HG02840 (cell line): ENCODE results near the gene DPH7.
"Not testable (repeated sequence)": the region's sequence is repeated elsewhere in the genome, so short reads cannot be mapped to it uniquely, and the experiment has no call there.

Source experiments
- ATAC-seq: cut with Tn5 transposase; IDR thresholded peaks from one replicate; pipeline ENCODE4 v1.9.1; 2021; ENCODE audit warnings: mild to moderate bottlenecking, moderate library complexity, moderate number of reproducible peaks; ENCODE audit not compliant: unreplicated experiment, low FRiP score

The DPH7 gene

DNA sequence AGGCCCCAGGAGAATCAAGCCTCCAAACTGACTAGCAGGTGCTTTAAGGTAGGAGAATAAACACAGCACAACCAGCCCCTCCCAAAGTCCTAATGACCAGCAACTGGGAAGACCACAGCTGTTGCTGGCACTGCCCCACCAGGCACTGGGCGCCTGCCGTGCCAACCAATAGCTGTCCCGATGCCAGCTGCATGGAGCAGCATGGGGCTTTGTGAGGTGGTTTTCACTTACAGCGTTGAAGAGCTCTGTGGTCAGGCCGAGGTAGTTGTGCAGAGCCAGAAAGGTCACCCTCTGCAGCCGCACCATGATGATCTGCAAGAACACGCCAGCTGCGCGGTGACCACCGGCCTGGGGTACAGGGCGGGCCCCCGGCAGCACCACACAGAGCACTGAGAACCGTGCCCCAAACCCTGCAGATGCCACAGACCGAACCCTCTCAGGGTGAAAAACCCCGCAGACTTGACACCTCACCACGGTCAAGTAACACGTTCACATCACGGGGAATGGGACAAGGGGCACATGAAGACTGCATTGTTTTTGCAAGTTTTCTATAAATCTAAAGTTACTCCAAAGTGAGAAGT is 57.2 kb downstream of the DPH7 start:
- ATAC-seq = no peak

DNA sequence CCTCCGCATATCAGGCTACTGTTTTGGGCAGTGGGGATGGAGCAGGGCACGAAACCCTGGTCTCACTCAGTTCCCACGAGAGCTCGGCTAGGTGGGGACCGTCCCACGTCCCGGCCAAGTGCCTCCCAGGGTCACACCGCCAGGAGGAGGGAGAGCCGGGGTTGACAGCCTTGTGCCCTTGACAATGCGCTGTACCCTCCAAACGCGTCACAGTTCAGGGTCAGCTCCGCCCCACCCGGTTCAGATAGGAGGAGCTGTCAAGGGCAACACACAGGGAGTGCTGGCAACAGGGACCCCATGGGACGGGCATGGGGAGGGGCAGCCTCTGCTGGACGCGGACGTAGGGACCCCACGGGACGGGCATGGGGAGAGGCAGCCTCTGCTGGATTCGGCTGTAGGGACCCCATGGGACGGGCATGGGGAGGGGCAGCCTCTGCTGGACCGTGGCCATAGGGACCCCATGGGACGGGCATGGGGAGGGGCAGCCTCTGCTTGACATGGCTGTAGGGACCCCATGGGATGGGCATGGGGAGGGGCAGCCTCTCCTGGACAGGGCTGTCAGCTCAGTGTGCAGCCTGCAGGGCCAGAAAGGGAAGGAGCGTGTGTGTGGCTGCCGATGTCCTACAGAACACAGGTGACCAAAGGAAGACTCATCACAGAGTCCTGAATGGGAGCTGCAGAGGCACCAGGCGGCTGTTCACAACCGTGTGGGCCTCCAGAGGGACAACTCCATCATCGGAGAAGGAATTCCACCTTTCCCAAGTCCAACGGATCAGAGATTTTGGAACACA is 57.9 kb downstream of the DPH7 start:
- ATAC-seq = no peak

DNA sequence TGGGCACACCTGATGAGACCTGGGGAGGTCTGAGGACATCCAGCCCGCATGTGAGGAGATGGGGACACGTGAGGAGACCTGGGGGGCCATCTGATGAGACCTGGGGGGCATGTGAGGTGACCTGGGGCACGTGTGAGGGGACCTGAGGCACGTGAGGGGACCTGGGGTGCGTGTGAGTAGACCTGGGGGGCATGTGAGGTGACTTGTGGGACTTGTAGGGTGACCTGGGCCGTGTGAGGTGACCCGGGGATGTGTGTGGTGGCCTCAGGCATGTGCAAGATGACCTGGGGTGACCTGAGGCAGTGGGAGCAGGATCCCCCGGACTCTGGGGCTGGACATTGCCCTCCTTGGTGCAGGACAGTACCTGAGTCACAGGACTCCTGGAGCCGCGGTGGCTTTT is 59.2 kb downstream of the DPH7 start:
- no peak for ATAC-seq

DNA sequence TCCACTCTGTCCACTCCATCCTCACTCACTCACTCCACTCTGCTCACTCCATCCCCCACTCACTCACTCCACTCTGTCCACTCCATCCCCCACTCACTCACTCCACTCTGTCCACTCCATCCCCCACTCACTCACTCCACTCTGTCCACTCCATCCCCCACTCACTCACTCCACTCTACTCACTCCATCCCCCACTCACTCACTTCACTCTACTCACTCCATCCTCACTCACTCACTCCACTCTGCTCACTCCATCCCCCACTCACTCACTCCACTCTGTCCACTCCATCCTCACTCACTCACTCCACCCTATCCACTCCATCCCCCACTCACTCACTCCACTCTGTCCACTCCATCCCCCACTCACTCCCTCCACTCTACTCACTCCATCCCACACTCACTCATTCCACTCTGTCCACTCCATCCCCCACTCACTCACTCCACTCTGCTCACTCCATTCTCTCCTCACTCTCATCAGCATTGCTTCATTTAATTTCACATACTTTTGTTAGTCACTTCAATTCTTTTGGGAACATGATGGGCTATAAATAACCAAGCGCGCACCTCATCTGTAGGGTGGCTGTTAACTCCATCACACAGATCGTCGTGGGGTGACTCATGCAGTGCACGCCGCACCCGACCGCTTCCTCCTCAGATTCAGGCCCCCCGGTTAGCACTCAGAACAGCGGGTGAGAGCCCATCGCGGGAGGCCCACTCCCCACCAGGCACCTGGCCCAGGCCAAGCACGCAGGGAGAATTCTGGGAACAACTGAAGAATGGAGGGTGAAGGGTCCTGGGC is 59.9 kb downstream of the DPH7 start:
- ATAC-seq = not testable (repeated sequence)

DNA sequence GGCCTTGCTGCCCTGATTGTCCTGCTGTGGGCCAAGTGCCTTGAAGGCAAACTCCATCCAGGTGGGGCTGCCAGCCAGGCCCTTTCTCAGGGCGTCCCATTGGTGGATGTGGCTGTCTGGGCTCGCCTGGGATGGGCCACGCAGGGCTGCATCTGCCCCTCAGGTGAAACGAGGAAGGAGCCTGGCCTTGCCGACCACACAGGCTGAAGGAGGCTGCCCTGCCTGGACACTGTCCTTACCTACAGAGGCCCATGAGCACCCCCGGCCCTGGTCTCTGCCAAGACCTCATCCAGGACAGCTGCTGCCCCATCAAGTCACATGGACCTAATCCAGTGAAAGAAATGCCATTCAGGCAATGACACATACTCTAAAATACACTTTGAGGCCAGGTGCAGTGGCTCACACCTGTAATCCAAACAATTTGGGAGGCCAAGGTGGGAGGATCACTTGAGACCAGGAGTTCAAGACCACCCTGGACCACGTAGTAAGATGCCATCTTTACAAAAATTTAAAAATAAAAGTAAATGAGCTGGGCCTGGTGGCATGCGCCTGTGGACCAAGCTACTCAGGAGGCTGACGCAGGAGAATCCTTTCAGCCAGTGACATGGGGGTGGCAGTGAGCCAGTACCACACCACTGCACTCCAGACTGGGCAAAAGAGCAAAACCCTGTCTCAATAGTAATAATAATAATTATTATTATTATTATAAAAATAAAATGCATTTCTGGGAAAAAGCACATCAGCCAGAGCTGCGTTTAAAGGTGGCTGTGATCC is 62.4 kb downstream of the DPH7 start:
- ATAC-seq = no peak

DNA sequence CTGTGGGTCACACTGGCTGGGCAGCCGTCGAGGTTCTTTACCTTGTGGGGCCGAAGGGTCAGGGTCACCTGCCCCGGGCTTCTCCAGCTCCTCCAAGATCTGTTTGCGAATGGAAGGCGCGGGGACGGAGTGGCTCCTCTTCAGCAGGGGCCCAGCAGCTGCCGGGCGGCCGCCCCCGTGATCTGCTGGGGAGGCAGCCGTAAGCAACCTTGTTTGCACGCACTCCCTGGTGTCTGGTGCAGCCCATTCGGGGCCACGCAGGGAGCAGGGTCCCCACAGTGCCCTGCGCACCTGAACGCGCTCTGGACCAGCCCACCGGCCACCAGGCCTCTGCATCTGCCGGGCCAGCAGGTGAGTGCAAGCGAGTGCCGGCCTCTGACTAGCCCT is 63.4 kb downstream of the DPH7 start:
- ATAC-seq = no peak

DNA sequence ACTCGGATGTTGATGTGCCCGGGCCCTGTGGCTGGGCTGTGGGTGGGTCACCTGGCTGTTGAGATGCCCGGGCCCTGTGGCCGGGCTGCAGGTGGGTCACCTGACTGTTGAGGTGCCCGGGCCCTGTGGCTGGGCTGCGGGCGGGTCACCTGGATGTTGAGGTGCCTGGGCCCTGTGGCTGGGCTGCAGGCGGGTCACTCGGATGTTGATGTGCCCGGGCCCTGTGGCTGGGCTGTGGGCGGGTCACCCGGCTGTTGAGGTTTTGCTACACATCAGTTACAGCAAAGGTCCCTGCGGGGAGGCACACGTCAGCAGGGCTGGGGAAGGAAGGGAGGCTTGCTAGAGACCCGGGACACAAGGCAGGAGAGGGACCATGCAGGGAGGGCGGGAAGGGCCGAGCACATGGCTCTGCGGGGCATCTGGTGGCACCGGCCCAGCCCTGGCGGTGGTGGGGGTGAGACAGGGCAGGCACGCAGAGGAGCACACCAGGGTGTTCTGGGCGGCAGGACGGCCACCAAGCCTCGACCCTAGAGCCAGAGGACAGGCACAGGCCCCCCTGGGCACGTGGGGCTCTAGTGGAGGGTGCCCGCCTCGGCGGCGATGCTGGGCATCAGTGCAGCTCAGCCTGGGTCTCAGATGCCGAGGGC is 63.9 kb downstream of the DPH7 start:
- ATAC-seq = no peak

DNA sequence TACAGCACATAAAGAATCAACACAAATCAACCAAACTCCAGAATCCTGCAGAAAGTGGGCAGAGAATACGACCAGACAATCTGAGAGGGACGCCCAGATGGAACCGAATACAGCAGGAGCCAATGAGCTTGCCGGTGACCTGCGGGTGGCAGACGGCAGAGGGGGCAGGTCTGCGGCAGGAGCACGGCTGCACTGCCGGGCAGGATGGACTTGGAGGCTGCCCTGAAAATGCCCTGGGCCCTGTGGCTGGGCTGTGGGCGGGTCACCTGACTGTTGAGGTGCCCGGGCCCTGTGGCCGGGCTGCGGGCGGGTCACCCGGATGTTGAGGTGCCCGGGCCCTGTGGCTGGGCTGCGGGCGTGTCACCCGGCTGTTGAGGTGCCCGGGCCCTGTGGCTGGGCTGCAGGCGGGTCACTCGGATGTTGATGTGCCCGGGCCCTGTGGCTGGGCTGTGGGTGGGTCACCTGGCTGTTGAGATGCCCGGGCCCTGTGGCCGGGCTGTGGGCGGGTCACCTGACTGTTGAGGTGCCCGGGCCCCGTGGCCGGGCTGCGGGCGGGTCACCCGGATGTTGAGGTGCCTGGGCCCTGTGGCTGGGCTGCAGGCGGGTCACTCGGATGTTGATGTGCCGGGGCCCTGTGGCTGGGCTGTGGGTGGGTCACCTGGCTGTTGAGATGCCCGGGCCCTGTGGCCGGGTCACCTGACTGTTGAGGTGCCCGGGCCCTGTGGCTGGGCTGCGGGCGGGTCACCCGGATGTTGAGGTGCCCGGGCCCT is 64.7 kb downstream of the DPH7 start:
- not testable (repeated sequence) for ATAC-seq

DNA sequence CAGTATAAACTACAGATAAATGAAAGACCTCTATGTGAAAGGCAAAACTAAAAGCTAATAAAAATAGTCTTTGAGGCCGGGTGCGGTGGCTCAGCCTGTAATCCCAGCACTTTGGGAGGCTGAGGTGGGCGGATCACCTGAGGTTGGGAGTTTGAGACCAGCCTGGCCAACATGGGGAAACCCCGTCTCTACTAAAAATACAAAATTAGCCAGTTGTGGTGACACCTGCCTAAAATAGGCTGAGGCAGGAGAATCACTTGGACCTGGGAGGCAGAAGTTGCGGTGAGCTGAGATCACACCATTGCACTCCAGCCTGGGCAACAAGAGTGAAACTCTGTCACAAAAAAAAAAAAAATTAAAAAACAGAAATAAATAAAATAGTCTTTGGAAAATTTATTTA is 65.6 kb downstream of the DPH7 start:
- ATAC-seq = not testable (repeated sequence)

DNA sequence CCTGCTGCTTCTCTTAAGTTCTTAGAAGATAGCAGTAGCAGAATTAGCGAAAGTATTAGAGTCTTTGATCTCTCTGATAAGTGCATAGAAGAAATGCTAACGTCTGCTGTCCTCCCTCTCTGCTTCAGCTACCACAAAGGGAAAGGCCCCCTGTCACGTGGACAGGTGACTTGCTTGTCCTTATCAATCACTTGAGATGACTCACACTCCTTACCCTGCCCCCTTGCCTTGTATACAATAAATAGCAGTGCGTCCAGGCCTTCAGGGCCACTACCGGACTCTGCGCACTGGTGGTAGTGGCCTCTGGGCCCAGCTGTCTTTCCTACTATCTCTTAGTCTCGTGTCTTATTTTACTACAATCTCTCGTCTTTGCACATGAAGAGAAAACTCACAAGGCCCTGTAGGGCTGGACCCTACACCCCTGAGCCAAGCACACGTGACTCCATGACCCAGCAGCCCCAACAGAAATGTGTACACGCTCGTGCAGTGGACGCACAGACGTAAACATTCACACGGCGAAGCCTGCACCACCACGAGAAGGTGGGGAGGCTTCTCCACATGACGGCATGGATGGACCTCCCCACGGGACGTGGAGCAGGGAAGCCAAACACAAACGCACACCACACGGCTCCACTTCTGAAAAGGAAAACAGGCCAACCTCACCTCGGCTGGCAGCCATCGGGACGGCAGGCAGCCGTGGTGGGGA is 66.8 kb downstream of the DPH7 start:
- ATAC-seq = no peak

DNA sequence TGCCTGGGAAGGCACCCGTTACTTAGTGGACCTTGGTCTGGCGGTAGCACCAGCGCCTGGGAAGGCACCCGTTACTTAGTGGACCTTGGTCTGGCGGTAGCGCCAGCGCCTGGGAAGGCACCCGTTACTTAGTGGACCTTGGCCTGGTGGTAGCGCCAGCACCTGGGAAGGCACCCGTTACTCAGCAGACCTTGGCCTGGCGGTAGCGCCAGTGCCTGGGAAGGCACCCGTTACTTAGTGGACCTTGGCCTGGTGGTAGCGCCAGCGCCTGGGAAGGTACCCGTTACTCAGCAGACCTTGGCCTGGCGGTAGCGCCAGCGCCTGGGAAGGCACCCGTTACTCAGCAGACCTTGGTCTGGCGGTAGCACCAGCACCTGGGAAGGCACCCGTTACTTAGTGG is 67.6 kb downstream of the DPH7 start:
- not testable (repeated sequence) for ATAC-seq

DNA sequence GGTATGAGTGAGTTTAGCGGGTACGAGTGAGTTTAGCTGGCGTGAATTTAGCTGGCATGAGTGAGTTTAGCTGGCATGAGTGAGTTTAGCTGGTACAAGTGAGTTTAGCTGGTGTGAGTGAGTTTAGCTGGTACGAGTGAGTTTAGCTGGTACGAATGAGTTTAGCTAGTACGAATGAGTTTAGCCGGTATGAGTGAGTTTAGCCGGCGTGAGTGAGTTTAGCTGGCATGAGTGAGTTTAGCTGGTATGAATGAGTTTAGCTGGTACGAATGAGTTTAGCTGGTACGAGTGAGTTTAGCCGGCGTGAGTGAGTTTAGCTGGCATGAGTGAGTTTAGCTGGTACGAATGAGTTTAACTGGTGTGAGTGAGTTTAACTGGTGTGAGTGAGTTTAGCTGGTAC is 69.5 kb downstream of the DPH7 start:
- ATAC-seq = no peak

DNA sequence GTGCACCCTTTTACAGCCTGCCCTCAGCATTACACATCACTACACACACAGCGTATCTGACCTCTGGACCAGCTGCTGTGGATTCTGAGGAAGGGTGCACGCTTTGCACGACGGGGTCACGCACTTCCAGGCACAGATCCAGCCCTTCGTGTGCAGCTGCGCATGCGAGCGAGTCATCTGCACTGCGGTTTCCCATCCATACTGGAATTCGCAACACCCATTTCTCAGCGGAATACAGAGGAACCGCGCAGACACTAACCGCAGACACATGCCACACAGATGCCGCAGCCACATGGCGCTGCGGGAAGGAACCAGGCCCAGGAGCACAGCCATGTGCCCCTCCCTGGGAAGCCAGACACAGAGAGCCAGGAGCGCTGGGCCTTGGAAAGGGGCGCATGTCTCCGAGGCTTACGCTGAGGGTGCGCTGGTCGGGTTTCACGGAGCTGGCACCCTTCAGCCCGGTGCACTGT is 72.0 kb downstream of the DPH7 start:
- no peak for ATAC-seq

DNA sequence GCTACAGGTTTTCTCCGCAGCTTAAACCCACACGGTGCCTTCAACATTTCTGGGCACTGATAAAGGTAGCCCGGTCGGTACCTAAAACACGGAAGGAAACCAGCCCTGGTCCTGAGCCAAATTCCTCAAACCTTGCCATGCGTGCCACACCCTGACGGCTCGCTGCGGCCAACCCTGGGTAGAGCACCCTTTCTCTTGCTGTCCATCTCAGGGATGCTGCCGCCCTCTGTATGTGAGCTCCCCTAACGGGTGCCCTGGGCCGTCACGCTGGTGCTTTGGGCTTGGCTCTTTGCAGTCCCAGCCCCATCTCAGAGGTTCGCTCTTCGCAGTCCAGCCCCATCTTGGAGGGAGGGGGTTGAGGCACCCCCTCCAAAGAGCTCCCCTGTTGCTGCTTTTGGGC is 72.5 kb downstream of the DPH7 start:
- no peak for ATAC-seq

DNA sequence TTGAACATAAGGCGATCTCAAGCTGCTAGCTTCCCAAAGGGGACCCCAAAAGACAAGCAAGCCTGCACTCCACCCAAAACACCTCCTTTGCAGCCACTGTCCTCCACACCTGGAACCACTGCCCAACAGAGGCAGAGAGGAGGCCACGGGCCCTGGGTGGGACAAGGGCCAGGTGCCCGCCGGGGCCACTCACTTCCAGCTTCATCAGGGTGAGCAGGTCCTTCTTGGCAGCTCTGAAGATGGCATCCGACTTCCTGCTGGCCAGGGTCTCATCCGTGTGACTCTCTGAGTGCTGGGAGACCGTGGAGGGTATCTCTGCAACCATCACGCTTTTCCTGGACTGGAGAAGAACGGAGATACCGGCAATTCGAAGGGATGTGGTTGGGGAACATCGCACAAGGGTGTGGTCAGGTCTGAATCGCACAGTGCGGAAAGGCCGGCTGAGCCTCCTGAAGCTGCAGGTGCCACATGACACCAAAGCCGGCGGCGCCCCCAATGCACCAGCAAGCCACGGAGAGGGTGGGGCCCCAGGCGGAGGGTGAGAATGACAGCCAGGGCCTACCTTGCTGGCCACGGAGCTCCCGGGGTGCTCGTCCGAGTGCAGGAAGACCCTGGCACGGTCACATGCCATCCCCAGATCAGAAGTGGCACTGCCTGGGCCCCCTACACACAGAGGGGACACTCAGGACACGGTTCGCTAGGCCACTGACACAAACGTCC is 73.1 kb downstream of the DPH7 start:
- no peak for ATAC-seq
